ENCODE results near the gene CTXN3.

CTXN3 gene

GRCh38 chr5:127700237-127700766, 51.4 kb downstream of the CTXN3 start:
- DNase-seq = no peak

GRCh38 chr5:127702434-127702833, 53.6 kb downstream of the CTXN3 start:
- no peak for DNase-seq

GRCh38 chr5:127702926-127703561, 54.2 kb downstream of the CTXN3 start, which contains the start of gene CCDC192:
CCDC192 (plus strand) TSS chr5:127703391; CDS start chr5:127703446, 55 bp downstream.
- no peak for DNase-seq

- no peak for DNase-seq
Measured at GRCh38 chr5:127705120-127705892, 56.4 kb downstream of the CTXN3 start.

- no peak for DNase-seq
Measured at GRCh38 chr5:127706691-127707090, 57.8 kb downstream of the CTXN3 start.

- no peak for DNase-seq
Measured at GRCh38 chr5:127707209-127707608, 58.3 kb downstream of the CTXN3 start.

All from CD4-positive, alpha-beta T cell treated with Interleukin-4 for 4 hours (primary cell).